Cerebellar cortex (tissue), 1 donor: Measurements from ENCODE around the gene ZNF311.
"Not testable (repeated sequence)": the region's sequence is repeated elsewhere in the genome, so short reads cannot be mapped to it uniquely, and the experiment has no call there.

Source experiments
- DNase-seq: peaks from one replicate; pipeline ENCODE4 v3.0.0-alpha.2; 2015; ENCODE audit warnings: low spot score

The ZNF311 gene

DNA sequence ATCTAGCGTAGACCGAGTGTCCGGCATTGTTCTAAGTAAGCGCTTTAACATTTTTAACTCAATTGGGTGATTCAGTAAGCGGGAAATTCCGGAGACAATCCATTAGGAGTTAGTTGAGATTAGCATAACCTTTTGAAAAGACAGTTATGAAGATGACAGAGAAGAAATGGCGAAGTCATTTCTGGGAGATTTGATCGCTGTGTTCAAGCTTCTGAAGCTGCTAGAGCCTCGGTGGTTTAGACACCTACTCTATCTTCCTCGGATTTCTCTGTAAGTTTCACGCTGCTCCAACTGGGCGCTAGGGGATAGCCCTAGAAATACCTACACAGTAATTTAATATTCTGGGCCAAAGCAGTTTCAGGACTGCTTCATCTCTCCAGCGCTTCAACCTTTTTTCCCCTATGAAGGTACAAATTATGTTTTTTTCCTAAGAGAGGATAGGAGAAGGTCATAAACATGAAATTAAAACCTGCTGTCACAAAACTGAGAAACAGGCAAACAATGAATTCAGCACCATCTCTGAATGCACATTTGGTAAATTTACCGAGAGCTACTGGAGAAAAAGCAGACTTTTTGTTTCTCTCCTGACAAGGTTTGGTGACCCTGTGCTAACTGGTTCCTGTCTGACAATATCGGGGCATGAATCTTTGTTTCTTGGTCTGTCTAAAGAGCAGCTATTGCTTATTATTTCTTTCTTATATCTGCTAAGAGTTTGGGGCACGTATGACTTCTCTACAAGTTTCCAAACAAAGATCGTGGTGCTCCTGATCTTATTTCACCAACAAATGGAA lies 22.4 kb downstream of the ZNF311 start:
- peak; percentile 82 for DNase-seq

DNA sequence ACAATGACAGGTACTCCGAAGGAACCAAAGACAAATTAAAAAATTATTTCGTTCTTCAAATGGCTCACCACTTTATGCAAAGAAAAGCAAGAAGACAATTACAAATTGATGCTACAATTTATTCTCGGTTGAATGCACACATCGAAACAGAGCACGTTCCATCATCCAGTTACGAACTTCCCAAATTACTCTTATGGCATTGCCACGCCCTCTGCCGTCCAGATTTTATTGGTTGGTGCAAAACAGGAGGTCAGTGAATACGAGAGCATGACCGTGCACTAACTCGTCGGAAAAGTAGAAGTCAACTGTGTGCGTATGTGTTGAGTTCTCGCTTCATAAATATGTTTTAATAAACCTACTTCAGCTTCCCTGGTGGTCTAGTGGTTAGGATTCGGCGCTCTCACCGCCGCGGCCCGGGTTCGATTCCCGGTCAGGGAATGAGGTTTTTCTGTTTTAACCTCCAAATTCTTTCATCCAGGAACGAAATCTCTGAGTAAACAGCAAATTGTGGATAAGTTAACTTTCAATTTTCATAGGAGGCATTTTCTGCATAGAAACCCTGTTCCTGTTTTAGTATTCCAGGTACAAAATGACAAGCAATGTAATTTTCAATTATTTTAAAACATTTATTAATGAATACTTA lies 23.2 kb downstream of the ZNF311 start:
- DNase-seq = peak; percentile 95

DNA sequence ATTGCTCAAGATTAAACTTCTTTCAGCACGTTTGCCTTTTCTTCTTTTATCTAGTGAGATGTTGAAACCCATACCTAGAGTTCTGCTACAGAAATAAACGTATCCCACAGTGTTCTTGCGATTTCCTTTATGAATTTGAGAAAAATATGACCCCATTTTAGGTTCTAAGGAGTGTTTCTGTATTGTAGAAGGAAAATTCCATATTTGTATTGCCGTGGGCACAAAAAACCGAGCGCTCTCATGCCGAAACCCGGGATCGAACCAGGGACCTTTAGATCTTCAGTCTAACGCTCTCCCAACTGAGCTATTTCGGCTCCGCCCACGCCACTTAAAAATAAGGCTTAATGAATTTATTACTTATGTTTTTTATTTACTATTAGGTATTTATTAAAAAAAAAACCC lies 23.7 kb downstream of the ZNF311 start:
- peak; percentile 83 for DNase-seq

DNA sequence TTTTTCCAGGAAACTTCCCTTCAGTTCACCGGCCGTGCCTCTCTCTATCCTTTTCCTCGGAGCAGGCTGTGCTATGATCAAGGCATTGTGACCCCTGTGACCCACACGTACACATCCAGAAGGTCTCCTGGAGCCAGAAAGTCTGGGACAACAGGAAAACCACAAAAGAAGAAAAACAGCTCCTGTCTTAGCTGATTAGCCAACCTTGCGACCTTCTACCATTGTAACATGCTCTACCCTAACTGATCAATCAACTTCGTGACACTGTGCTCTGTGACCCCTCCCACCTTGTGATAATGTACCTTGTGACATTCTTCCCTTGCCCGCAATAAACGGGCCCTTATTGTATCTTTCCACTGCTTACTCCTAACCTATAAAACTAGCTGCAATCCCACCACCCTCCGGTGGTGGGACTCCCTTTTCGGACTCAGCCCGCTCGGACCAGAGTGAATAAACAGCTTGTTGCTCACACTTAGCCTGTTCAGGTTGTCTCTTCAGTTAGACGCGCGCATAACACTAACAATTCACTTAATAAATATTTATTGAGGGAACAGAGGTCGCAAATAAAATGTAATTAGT lies 24.2 kb downstream of the ZNF311 start:
- peak; percentile 93 for DNase-seq

DNA sequence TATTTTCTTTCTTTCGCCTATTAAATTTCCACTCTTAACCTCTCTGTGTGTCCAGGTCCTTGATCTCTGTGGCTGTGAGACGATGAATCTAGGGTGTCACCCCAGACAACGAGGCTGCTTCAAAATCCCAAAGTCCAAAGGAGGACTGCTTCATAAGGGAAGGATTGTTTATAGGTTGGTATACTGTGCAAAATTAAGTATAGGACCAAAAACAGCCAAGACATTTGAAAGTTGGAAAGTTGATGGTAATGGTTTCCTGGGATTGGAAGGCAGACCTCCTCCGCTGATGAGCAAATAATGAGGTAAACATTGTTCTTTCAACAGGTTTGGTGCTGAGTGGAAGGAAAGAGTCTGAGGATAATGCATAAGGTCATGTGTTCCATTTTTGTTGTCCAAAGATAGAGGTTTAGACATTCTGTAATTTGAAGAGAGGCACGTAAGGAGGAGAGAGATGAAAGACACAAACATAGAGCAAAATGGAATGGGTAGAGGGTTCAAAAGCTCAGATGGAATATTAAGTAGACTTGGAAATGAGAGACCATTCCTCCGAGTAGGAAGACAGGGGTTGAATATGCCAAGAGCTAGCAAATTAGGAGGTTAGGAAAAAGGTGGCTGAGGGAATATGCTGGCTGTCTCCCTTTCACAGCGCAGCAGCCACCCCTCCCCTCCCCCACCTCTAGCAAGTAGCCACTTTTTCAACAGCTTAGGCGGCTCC lies 24.8 kb downstream of the ZNF311 start:
- DNase-seq = peak; percentile 56

DNA sequence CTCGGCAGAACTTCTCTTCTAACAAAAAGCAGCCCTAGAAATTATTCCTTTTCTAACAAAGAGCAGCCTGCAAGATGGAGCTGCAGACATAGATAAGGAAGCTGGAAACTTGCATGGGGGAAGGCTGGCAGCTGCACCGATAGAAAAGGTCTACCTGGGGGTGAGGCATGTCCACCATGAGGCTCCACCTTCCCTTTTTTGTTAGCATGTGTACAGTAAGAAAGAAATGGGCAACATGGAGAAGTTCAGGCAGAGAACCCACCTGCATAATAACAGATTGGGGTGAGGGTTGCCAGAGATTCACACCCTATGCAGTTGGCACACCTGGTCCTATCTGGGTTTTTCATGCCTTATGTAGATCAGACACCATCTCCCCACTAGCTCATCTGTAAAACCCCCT lies 25.4 kb downstream of the ZNF311 start:
- no peak for DNase-seq

DNA sequence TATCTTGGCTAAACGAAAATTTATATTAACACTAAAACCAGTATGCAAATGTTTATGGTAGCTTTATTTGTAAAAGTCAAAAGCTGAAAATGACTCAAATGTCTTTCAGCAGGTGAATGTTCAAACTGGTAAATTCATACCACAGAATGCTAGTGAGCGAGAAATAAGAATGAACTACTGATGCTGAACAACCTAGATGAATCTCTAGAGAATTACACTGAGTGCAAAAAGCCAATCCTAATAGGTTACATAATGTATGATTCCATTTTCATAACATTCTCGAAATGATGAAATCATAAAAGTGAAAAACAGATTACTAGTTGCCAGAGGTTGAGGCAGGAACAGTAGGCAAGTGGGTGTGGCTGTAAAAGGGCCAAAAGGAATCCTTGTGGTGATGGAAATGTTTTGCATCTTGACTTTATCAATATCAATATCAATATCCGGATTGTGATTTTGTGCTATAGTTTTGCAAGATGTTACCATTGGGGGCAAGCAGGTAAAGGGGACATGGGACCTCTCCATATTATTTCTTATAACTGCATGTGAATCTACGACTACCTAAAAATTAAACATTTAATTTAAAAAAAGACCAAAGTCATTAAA lies 26.1 kb downstream of the ZNF311 start:
- DNase-seq = no peak

DNA sequence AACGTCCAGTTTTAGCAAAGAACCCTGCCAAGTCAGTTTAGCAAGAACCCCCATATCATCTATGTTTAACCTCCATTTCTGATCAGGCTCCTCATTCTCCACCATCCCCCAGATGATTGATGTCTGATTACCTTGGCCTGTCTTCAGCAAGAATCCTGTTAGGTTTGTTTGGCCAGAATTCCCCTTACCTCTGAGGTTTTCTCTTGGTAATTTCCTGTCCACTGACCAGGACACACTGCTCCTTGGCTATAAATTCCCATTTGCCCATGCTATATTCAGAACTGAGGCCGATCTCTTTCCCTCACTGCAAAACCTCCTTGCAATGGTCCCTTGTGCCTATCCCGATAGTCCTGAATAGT lies 27.0 kb downstream of the ZNF311 start:
- DNase-seq = no peak

DNA sequence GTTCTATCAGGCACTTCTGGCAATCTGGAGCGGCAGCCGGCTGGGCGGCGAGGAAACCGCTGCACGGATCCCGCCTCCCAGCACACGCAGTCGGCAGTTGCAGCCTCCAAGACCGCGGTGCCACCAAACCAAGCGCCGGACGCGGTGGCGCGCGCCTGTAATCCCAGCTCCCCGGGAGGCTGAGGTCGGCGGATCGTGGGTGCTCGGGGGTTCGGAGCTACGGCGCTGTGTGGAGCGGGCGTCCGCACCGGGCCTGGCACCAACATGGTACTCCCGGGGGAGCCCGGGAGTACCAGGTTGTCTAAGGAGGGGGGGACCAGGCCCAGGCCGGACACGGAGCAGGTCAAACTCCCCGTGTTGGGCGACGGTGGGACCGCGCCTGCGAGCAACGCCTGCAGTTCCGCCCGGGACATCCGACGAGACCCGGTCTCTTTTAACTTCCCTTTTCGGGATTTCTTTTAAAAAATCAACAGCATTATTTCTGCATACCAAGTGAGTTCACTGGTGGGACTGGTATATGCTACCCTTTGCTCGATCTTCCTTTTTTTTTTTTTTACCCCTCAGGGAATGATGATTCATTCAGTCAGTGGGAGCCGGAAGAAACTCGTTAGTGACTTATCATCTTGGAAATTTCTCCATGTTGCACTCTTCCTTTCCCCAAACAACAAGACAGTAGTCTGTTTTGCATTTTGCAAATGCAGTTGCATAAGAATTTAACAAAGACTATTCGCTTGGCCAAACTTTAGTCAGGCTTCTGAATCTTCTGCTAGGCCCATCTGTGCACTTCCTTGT lies 27.6 kb downstream of the ZNF311 start:
- DNase-seq = no peak

DNA sequence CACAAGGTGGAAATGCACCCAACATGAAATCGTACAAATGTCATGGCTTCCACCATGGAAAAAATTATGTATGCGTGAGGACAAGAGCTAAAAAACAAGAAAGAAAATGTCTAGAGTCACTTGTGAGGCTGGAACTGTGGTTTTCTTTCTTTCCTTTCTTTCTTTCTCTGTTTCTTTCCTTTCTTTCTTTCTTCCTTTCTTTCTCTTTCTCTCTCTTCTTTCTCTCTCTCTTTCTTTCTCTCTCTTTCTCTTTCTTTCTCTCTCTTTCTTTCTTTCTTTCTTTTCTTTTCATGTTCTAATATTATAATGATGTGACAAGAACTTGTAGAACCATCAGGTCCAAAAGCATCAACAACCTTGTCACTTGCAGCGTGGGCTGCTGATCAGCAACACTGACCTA lies 28.4 kb downstream of the ZNF311 start:
- no peak for DNase-seq

DNA sequence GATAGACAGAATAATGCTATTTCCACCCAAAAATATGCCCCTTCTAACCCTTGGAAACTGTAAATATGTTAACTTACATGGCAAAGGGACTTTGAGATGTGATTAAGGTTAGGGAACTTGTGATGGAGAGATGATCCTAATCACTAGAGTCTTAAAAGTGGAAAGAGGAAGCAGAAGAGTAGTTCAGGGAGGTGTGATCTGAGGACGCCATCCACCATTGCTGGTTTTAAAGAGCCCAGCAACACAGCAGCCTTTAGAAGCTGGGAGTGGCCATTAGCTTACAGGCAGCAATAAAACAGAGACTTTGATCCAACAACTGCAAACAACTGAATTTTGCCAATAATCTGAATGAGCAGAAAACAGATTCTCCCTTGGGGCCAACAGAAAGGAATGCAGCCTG lies 30.6 kb downstream of the ZNF311 start:
- DNase-seq = no peak

DNA sequence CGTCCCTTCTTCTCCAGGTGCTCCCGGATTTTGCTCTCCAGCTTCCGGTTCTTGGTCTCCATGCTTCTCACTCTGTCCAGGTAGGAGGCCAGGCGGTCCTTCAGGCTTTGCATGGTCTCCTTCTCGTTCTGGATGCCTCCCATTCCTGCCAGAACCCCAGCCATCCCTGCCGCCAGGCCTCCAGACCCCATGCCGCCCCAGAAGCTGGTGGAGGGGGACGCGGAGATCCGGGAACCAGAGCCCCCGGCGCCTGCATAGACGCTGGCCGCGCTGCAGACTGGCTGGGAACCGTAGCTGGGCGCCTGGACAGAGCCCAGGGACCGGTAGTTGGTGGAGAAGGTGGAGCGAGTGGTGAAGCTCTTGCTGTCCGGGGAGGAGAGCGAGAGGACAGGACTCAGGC lies 35.1 kb downstream of the ZNF311 start:
- DNase-seq = not testable (repeated sequence)

DNA sequence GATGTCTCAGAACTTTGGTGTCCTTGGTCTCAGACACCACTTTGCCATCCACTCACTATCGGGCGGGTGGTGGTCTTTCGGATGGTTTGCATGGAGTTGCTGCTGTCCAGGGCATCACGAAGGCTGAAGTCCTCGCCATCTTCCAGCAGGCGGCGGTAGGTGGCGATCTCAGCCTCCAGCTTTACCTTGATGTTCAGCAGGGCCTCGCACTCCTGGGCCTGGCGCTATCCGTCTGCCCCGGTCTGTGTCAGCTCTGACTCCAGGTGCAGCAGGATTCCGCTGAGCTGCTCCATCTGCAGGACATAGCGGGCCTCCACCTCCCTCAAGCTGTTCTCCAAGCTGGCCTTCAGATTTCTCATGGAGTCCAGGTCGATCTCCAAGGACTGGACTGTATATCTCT lies 36.0 kb downstream of the ZNF311 start:
- no peak for DNase-seq

DNA sequence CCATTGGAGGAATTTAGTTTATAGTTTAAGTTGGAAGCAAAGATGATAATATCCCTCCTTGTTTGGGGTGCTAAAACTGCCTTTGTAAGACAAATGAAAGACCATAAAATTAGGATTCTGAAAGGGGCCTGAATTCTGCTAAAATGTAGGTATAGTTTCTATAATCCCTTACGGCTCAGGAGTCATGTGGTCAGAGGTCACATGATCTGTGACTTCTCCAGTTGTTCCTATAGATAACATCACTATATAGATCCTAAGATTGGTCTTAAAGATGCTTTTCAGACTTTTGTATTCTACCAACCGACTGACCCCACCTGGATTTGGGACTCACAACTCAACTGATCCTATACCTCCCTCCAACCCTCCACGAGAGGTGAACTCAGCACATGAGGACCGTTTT lies 36.6 kb downstream of the ZNF311 start:
- DNase-seq = no peak

DNA sequence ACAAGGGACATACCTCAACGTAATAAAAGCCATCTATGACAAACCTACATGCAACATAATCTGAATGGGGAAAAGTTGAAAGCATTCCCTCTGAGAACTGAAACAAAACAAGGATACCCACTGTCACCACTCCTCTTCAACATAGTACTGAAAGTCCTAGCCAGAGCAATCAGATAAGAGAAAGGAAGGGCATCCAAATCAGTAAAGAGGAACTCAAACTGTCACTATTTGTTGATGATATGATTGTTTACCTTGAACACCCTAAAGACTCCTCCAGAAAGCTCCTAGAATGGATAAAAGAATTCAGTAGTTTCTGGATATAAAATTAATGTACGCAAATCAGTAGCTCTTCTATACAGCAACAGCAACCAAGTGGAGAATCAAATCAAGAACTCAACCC lies 39.4 kb downstream of the ZNF311 start:
- DNase-seq = no peak

DNA sequence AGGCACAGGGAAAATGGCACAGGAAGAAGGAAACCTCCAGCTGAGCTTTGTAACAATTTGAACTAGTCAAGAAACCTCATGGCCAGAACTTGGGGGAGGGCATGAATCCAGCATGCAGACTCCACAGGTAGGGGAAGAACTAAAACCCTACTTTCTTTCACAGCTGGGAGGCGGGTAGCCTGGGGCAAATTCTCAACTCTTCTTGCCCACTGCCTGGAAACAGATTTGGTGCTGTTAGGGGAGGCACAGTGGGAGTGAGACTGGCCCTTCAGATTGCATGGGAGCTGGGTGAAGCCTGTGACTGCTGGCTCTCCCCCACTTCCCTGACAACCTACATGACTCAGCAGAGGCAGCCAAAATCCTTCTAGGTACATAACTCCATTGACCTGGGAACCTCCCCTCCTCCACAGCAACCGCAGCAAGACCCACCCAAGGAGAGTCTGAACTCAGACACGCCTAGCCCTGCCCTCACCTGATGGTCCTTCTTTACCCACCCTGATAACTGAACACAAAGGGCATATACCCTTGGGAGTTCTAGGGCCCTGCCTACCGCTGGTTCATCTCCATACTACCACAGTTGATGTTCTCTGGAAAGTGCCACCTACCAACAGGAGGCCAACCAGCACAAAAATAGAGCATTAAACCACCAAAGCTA lies 44.1 kb downstream of the ZNF311 start:
- no peak for DNase-seq

DNA sequence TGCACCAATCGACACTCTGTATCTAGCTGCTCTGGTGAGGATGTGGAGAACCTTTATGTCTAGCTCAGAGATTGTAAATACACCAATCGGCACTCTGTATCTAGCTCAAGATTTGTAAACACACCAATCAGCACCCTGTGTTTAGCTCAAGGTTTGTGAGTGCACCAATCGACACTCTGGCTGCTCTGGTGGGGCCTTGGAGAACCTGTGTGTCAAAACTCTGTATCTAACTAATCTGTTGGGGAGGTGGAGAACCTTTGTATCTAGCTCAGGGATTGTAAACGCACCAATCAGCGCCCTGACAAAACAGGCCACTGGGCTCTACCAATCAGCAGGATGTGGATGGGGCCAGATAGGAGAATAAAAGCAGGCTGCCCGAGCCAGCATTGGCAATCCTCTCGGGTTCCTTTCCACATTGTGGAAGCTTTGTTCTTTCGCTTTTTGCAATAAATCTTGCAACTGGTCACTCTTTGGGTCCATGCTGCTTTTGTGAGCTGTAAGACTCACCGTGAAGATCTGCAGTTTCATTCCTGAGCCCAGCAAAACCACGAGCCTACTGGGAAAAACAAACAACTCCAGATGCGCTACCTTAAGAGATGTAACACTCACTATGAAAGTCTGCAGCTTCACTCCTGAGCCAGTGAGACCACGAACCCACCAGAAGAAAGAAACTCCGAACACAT lies 46.4 kb downstream of the ZNF311 start:
- not testable (repeated sequence) for DNase-seq

DNA sequence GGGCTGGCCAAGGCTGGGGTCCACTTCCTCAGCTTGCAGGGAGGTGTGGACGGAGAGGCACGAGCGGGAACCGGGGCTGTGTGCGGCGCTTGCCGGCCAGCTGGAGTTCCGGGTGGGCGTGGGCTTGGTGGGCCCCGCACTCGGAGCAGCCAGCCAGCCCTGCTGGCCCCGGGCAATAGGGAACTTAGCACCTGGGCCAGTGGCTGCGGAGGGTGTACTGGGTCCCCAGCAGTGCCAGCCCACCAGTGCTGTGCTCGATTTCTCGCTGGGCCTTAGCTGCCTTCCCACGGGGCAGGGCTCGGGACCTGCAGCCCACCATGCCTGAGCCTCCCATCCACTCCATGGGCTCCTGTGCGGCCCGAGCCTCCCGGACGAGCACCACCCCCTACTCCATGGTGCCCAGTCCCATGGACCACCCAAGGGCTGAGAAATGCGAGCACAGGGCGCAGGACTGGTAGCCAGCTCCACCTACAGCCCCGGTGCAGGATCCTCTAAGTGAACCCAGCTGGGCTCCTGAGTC lies 47.3 kb downstream of the ZNF311 start:
- DNase-seq = not testable (repeated sequence)

DNA sequence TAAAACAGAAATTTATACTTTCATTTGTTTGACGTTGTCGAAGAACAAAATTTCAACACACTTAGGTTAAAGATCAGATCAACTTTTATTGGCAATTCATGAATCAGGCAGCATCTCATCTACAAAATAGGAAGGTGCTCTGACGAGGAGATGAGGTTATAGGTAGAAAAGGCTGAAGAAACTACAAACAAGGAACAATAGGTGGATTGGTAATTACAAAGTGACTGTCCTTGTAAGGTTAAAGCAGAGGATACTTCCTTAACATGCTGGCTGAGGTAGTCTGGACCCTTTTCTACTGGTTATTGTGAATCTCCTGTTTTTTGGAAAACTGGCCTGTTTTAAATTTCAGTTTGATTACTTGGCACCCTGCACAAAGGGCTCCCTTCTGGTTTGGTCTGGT lies 48.8 kb downstream of the ZNF311 start:
- DNase-seq = no peak

DNA sequence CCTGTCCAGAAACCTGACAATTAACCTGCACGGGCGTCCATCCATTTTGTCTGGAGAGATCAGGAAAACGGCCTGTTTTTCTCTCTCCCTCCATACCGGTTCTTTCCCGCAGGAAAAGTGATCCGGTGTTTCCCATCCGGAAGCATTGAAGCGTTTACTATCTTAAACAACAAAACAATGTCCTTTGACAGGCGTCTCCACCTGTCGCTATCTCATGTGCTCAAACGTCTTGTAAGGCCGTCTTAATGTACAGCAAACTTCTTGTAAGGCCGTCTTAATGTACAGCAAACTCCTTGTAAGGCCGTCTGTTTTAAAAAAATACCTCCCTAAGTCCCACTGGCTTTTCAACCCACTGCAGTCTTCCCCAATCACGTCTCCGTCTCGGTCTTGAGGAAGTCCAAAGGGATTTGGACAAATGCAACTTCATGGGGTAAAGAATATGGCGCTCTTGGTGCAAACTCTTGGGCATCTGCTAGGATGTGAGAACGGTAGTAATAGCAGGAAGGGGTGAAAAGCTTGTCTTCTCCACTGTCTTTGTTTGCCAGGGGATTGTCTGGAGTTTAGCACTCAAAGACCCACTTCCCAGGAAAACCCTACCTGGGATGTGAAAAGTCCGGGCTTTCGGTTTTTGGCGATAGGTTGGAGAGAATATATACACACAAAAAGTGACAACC lies 51.4 kb downstream of the ZNF311 start:
- no peak for DNase-seq
